Stimulated activated CD4-positive, alpha-beta T cell treated with anti-CD3 and anti-CD28 coated beads, Interleukin-12 subunit alpha, Interleukin-12 subunit beta, amount 100 ng/mL, for 4 hours (primary cell): ENCODE results near the gene ODAD3.

Experiments
- DNase-seq: peaks from one replicate; pipeline ENCODE4 v3.0.0-alpha.2; 2020

Gene ODAD3

DNA sequence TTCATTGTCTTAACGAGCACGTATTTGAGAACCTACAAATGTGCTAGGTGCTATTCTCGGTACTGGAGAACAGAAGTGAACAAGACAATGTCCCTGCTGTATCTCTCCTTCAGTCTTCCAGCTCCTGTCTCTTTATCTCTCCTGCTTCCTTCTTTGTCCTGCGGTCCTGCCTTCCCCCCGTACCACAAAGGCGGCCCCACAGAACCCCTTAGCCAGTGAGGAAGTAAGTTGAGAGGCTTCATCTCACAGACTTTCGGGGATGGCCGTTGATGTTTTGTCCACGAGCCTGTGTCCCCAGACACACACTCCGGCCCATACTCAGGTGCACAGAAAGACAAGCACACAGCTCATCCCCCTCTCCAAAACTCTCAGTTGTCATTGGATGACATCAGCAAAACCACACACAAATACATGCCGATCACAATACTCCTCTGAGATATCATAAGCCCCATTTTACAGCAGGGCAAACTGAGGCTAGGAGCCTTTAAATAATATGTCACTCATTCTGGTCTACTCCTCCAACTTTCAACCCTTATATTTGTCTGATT, 61.0 kb downstream of the ODAD3 start:
- DNase-seq = no peak

DNA sequence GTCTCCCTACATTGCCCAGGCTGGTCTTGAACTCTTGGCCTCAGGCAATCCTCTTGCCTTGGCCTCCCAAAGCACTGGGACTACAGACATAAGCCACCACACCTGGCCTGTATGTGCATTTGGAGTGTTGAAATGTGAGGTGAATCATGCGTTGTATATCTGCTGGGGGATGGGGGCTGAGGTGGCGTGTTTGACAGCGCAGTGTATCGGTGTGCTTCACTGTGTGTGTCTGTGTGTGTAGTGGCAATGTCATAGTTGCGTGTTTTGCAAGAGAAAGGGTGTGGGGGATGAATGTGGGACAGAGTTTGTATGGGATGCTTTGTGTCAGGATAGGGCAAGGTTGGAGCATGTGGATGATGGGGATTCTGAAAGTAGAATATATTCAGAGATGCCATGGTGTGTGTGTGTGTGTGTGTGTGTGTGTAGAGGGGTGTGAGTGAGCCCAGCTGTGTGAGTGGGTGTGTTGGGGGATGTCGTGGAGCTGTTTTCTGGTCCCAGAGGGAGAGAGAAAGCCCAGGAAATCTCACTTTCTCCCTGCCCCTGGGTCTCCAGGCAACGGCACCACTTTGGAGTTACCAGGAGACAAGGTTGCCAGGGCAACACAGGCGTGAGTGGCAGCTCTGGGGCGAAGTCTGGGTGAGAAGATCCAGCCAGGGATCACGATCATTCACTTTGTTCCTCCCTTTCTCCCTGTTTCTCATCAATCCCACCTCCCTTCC, 61.6 kb downstream of the ODAD3 start:
- DNase-seq = no peak

DNA sequence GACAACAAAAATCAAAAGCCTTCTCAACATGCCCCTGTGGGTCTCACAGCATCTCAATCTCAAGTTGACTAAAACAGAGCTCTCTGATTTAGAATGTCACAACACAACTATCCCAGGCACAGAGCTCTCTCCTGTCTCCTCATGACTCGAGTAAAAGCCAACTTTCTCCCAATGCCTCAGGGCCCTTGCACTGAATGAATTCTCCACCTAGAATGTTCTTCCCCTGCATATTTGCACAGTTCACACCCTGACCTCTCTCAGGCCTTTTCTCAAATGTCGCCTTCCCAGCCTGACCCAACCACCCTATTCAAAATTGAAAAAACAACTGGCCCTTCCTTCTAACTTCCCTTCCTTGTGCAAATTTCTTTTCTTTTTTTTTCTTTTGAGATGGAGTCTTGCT, 64.2 kb downstream of the ODAD3 start:
- DNase-seq = no peak
